WI38 (cell line): ENCODE results near the gene TRIM59.
A peak's percentile ranks its signal among the peaks of the same experiment; 100 is the strongest.

ENCODE experiments used
- H3K4me3 ChIP-seq: 2 replicates; pipeline ENCODE4 v1.5.1; 2011; ENCODE audit warnings: low read depth, mild to moderate bottlenecking, control low read depth, low read length
- TF ChIP-seq, protein P1 (sequence below): IDR thresholded peaks from 2 replicates; pipeline ENCODE4 v1.5.1; 2012; ENCODE audit warnings: low read depth, mild to moderate bottlenecking, control low read depth, low read length

Gene TRIM59

DNA sequence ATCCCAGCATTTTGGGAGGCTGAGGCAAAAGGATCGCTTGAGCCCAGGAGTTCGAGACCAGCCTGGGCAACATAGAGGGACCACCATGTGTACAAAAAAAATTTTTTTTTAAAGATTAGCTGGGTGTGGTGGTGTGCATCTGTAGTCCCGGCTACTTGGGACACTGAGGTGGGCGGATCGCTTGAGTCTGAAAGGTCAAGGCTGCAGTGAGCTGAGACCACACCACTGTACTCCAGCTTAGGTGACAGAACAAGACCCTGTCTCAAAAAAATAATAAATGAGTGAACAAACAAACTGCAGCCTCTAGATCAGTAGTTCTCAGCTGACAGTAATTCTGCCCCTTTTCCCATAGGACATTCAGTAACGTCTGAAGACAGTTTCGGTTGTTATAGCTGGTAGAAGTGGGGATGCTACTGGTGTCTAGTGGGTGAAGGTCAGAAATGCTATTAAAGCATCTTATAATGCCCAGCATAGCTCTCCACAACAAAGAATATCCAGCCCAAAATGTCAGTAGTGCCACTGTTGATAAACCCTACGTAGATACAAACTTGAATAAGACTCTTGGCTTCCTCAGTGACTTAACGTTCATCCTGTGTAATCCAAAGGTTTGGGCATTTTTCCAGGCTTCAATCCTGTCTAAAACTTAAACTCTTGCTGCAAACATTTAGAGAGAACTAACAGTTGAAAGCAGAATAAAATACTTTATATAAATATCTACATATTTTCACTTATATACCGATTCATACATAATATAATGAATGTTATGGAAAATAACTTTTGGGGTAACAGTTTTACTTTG, 39.6 kb downstream of the TRIM59 start:
- no peak overlapping the region for H3K4me3 ChIP-seq

DNA sequence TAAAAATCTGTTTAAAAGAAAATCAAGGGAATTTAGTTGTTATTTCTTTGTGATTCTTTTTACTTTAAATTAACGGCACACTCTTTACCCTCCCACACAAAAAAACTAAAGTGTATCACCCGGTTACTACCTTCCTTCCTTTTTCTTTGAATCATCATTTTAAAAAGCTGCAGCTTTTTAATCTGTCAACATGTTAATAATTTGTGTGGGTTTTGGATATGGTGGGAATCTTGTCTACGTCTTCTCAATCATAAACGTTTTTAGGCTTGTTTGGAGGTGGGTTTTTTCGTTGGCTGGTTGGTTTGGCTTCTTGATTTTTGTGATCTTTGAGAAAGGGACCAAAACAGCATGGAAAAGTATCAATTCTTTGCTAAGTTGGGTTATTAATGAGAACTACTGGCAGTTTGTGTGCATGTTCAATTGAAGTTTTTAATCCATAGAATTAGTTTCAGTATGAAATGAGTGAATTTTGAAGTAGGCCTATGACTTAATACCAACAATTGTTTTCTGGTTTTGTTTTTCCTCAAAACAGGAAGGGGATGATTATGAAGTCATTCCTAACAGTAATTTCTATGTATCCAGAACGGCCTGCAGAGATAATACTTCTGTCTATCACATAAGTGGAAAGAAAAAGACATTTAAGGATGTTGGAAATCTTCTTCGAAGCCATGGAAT, 45.7 kb downstream of the TRIM59 start:
- peak overlapping the region; percentile 15 for H3K4me3 ChIP-seq
- TF ChIP-seq, protein P1, sequence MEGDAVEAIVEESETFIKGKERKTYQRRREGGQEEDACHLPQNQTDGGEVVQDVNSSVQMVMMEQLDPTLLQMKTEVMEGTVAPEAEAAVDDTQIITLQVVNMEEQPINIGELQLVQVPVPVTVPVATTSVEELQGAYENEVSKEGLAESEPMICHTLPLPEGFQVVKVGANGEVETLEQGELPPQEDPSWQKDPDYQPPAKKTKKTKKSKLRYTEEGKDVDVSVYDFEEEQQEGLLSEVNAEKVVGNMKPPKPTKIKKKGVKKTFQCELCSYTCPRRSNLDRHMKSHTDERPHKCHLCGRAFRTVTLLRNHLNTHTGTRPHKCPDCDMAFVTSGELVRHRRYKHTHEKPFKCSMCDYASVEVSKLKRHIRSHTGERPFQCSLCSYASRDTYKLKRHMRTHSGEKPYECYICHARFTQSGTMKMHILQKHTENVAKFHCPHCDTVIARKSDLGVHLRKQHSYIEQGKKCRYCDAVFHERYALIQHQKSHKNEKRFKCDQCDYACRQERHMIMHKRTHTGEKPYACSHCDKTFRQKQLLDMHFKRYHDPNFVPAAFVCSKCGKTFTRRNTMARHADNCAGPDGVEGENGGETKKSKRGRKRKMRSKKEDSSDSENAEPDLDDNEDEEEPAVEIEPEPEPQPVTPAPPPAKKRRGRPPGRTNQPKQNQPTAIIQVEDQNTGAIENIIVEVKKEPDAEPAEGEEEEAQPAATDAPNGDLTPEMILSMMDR: no peak

More for the DNA sequence above, 39.6 kb downstream of the TRIM59 start:
- TF ChIP-seq, protein P1: no peak

DNA sequence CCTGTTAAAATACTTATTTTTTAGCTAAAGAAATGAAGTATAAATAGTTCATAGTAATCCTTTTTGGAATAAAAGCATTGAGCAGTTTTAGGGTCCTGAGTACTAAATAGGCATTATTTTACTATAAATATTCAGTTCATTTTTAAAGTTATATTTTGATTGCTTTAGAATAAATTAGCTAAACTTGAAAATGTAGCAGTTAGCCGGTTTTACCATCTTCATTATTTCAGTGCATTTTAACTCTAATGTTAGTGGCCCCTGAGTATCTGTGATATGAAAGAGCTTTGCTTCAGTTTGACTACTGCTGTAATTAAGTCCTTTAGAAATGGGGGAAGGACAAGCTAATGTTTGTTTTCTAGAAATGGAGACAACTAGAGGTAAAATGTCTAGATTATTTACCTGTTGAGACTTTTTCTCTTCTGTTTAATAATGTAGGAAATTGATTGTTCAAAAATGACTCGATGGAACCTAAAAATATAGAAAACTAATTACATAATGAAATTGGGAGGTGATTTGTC, 46.5 kb downstream of the TRIM59 start:
- H3K4me3 ChIP-seq: peak overlapping the region; percentile 83
- TF ChIP-seq, protein P1: no peak

DNA sequence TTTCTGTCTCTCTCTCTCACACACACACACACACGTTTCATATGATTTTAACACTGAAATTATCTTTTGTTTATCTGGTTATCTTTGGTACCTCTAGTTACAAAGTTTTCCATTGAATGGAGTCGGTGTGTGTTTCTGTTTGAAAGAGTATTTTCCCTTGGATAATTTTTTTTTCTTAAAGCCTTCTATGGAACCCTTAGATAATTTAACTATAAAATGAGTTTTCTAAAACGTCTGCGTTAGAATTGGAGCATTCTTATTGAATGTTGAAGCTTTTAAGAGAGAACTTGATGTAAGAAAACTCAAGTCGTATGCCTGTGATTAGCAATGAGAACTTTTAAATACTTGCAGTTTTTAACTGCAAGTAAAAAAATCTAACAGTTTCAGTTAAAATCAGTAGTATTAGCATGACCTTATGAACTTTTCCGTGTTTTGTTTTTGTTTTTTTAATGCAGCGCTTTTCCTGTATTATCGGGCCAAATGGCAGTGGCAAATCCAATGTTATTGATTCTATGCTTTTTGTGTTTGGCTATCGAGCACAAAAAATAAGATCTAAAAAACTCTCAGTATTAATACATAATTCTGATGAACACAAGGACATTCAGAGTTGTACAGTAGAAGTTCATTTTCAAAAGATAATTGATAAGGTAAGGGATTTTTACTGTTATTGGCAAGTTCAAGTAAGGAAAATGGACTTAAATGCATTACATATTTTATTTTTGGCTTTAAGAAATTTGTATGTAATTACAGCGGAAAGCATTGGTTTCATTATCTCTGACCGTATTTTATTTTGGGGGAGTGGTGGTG, 47.2 kb downstream of the TRIM59 start:
- TF ChIP-seq, protein P1: no peak
- peak overlapping the region; percentile 83 for H3K4me3 ChIP-seq

DNA sequence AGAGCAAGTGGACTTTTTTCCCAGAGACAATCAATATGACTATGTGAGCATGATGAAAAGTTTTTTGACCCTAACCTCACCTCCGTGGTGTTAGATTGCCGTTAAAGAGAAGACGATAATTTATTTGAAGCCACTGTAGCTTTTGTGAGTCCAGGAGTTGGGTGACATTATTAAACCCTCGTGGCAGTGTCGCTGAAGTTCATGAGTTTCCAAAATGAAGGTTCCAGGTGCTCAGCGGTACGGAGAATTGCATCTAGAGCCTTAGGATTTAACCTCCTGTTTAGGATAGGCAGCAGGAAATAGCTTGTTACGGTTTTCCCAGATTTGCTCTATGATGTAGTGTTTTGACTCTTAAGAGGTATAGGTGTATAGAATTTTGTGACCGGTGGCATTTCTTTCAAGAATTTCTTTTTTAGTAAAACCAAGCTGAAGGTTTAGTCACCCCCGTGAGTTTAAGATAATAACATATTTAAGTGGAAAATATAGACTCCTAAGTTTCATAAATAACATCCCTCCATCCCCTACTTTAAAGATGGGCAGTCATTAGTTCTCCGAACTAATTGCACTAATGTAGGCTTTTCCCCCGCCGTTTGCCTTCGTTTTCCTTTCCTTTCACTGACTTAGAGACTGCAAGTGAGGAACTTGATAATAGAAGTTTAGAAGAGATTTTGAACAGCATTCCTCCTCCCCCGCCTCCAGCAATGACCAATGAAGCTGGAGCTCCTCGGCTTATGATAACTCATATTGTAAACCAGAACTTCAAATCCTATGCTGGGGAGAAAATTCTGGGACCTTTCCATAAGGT, 48.1 kb downstream of the TRIM59 start:
- H3K4me3 ChIP-seq: peak overlapping the region; percentile 83
- TF ChIP-seq, protein P1: no peak

DNA sequence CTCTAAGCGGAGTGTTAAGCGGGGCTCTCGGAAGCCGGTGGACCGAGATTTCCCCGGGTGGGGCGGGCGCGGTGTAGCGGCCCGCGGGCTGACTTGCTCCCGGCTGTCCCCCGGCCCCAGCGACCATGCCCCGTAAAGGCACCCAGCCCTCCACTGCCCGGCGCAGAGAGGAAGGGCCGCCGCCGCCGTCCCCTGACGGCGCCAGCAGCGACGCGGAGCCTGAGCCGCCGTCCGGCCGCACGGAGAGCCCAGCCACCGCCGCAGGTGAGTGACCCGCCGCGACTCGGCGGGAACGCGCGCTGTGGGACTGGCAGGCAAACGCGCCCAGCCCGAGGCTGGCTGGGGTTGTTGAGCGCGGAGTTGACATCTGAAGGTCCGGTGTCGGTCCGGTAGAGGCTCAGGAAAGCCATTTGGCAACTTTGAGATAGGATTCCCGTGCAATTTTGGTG, 48.9 kb downstream of the TRIM59 start:
- peak overlapping the region; percentile 83 for H3K4me3 ChIP-seq
- TF ChIP-seq, protein P1: no peak
